ENCODE results near the gene SETD3.

The SETD3 gene

DNA sequence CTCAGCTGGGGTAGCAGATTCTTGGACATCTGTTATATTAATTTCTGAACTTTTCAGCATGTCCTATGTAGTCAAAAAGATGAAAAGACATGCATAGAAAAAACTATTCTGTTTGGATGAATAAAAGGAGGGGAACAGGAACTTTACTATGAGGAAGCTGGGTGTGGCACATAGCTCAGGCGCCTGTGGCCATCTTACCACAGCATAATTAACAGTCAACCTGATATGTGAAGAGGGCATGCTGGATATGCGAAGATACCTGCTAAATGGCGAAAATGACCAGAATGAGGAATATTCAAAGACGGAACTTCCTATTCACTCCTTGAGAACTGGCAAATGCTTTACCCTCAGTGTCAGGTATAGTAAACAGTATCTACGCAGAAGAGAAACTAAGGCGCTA is 18.4 kb downstream of the SETD3 start:
- H3K4me3 ChIP-seq (ENCODE audit: low read length in 2 of 2) = no peak overlapping the region
- no peak overlapping the region for H2BK120ac ChIP-seq (ENCODE audit: low read depth, low read length)
- peaks cover 0 to 2% of the 10 kb centered on the region in 2 donors for H3K4me1 ChIP-seq (ENCODE audit: control insufficient read depth in 2 of 2, insufficient read depth in 1 of 2, low read depth in 1 of 2, low read length in 2 of 2)
- H2AK5ac ChIP-seq (ENCODE audit: low read depth, low read length) = no peak overlapping the region
- DNase-seq (ENCODE audit: low spot score) = no peak
- no peak overlapping the region for H2BK12ac ChIP-seq (ENCODE audit: low read length)
- no CpG with 5 or more reads among the region's 6 CpGs for WGBS, 2 donors (ENCODE audit: extremely low coverage in 2 of 2, insufficient read length in 2 of 2, insufficient replicate concordance in 1 of 2)
- H3K4ac ChIP-seq (ENCODE audit: low read length) = no peak overlapping the region
- H2AFZ ChIP-seq (ENCODE audit: low read length) = no peak overlapping the region
- H3K4me2 ChIP-seq (ENCODE audit: insufficient read depth, low read length, poor library complexity, severe bottlenecking) = no peak overlapping the region
- H2BK15ac ChIP-seq (ENCODE audit: low read length) = no peak overlapping the region
- H3K27ac ChIP-seq (replicated peaks; ENCODE audit: low read length) = no peak overlapping the region
- H3K14ac ChIP-seq (ENCODE audit: low read length) = no peak overlapping the region
- no peak overlapping the region for H3K9ac ChIP-seq (ENCODE audit: low read depth, low read length, poor library complexity)
- no peak overlapping the region for H3K23ac ChIP-seq (ENCODE audit: low read depth, low read length, poor library complexity)
- H3K79me1 ChIP-seq (ENCODE audit: low read depth, low read length) = peaks cover 4% of the 10 kb centered on the region
- H3K18ac ChIP-seq (ENCODE audit: low read length) = no peak overlapping the region
- H4K91ac ChIP-seq (ENCODE audit: low read depth, low read length, poor library complexity) = no peak overlapping the region
- peaks cover 11 to 89% of the 10 kb centered on the region in 2 donors for H3K36me3 ChIP-seq (replicated peaks in 1 of 2; ENCODE audit: control insufficient read depth in 2 of 2, insufficient read depth in 2 of 2, low read length in 2 of 2)
- H3K9me3 ChIP-seq (replicated peaks in 1 of 2; ENCODE audit: control insufficient read depth in 2 of 2, insufficient read depth in 1 of 2, low read depth in 1 of 2, low read length in 2 of 2) = no peaks in the 10 kb centered on the region
- H2BK5ac ChIP-seq (ENCODE audit: low read length) = no peak overlapping the region
- no peak overlapping the region for H4K8ac ChIP-seq (ENCODE audit: low read depth, low read length)
- H3K27me3 ChIP-seq (ENCODE audit: control insufficient read depth in 3 of 3, insufficient read depth in 3 of 3, low read depth in 1 of 3, low read length in 3 of 3) = no peaks in the 10 kb centered on the region

- no peak overlapping the region for H3K18ac ChIP-seq (ENCODE audit: low read length)
Measured at GRCh38 chr14:99461411-99462085, 19.1 kb downstream of the SETD3 start.

GRCh38 chr14:99460793-99461192 is 19.9 kb downstream of the SETD3 start:
- Histone ChIP-seq H2AFZ (ENCODE audit: low read length) (no peak overlapping the region), H3K14ac (ENCODE audit: low read length) (no peak overlapping the region), H3K4me3 (ENCODE audit: low read length in 2 of 2) (no peak overlapping the region), H3K27me3 (ENCODE audit: control insufficient read depth in 3 of 3, insufficient read depth in 3 of 3, low read depth in 1 of 3, low read length in 3 of 3) (no peaks in the 10 kb centered on the region), H3K23ac (ENCODE audit: low read depth, low read length, poor library complexity) (no peak overlapping the region), H3K36me3 (replicated peaks in 1 of 2; ENCODE audit: control insufficient read depth in 2 of 2, insufficient read depth in 2 of 2, low read length in 2 of 2) (peaks cover 15 to 100% of the 10 kb centered on the region in 2 donors), H3K27ac (replicated peaks; ENCODE audit: low read length) (no peak overlapping the region), H3K79me1 (ENCODE audit: low read depth, low read length) (peaks cover 4% of the 10 kb centered on the region), H2BK120ac (ENCODE audit: low read depth, low read length) (no peak overlapping the region), H3K18ac (ENCODE audit: low read length) (no peak overlapping the region), H3K9me3 (replicated peaks in 1 of 2; ENCODE audit: control insufficient read depth in 2 of 2, insufficient read depth in 1 of 2, low read depth in 1 of 2, low read length in 2 of 2) (no peaks in the 10 kb centered on the region), H2BK12ac (ENCODE audit: low read length) (no peak overlapping the region), H4K8ac (ENCODE audit: low read depth, low read length) (no peak overlapping the region), H3K4ac (ENCODE audit: low read length) (no peak overlapping the region), H2AK5ac (ENCODE audit: low read depth, low read length) (no peak overlapping the region), H2BK5ac (ENCODE audit: low read length) (no peak overlapping the region), H3K4me2 (ENCODE audit: insufficient read depth, low read length, poor library complexity, severe bottlenecking) (no peak overlapping the region), H4K91ac (ENCODE audit: low read depth, low read length, poor library complexity) (no peak overlapping the region), H3K9ac (ENCODE audit: low read depth, low read length, poor library complexity) (no peak overlapping the region), H3K4me1 (ENCODE audit: control insufficient read depth in 2 of 2, insufficient read depth in 1 of 2, low read depth in 1 of 2, low read length in 2 of 2) (peaks cover 0 to 2% of the 10 kb centered on the region in 2 donors), H2BK15ac (ENCODE audit: low read length) (no peak overlapping the region)
- no peak for DNase-seq (ENCODE audit: low spot score)
- no CpG with 5 or more reads among the region's 3 CpGs for WGBS, 2 donors (ENCODE audit: extremely low coverage in 2 of 2, insufficient read length in 2 of 2, insufficient replicate concordance in 1 of 2)

More at GRCh38 chr14:99461411-99462085, 19.1 kb downstream of the SETD3 start:
- no peak overlapping the region for H3K27ac ChIP-seq (replicated peaks; ENCODE audit: low read length)
- no peak overlapping the region for H3K4me3 ChIP-seq (ENCODE audit: low read length in 2 of 2)
- H2AFZ ChIP-seq (ENCODE audit: low read length) = no peak overlapping the region
- no peaks in the 10 kb centered on the region for H3K27me3 ChIP-seq (ENCODE audit: control insufficient read depth in 3 of 3, insufficient read depth in 3 of 3, low read depth in 1 of 3, low read length in 3 of 3)
- no peak overlapping the region for H3K4ac ChIP-seq (ENCODE audit: low read length)
- peaks cover 15 to 95% of the 10 kb centered on the region in 2 donors for H3K36me3 ChIP-seq (replicated peaks in 1 of 2; ENCODE audit: control insufficient read depth in 2 of 2, insufficient read depth in 2 of 2, low read length in 2 of 2)
- no CpG with 5 or more reads among the region's 5 CpGs for WGBS, 2 donors (ENCODE audit: extremely low coverage in 2 of 2, insufficient read length in 2 of 2, insufficient replicate concordance in 1 of 2)
- no peaks in the 10 kb centered on the region for H3K9me3 ChIP-seq (replicated peaks in 1 of 2; ENCODE audit: control insufficient read depth in 2 of 2, insufficient read depth in 1 of 2, low read depth in 1 of 2, low read length in 2 of 2)
- peaks cover 0 to 2% of the 10 kb centered on the region in 2 donors for H3K4me1 ChIP-seq (ENCODE audit: control insufficient read depth in 2 of 2, insufficient read depth in 1 of 2, low read depth in 1 of 2, low read length in 2 of 2)
- DNase-seq (ENCODE audit: low spot score) = no peak
- H2AK5ac ChIP-seq (ENCODE audit: low read depth, low read length) = no peak overlapping the region
- H3K9ac ChIP-seq (ENCODE audit: low read depth, low read length, poor library complexity) = no peak overlapping the region
- H2BK120ac ChIP-seq (ENCODE audit: low read depth, low read length) = no peak overlapping the region
- H2BK5ac ChIP-seq (ENCODE audit: low read length) = no peak overlapping the region
- H2BK12ac ChIP-seq (ENCODE audit: low read length) = no peak overlapping the region
- no peak overlapping the region for H3K4me2 ChIP-seq (ENCODE audit: insufficient read depth, low read length, poor library complexity, severe bottlenecking)
- H2BK15ac ChIP-seq (ENCODE audit: low read length) = no peak overlapping the region
- no peak overlapping the region for H4K8ac ChIP-seq (ENCODE audit: low read depth, low read length)
- no peak overlapping the region for H3K23ac ChIP-seq (ENCODE audit: low read depth, low read length, poor library complexity)
- H3K14ac ChIP-seq (ENCODE audit: low read length) = no peak overlapping the region
- no peak overlapping the region for H4K91ac ChIP-seq (ENCODE audit: low read depth, low read length, poor library complexity)
- peaks cover 4% of the 10 kb centered on the region for H3K79me1 ChIP-seq (ENCODE audit: low read depth, low read length)

DNA sequence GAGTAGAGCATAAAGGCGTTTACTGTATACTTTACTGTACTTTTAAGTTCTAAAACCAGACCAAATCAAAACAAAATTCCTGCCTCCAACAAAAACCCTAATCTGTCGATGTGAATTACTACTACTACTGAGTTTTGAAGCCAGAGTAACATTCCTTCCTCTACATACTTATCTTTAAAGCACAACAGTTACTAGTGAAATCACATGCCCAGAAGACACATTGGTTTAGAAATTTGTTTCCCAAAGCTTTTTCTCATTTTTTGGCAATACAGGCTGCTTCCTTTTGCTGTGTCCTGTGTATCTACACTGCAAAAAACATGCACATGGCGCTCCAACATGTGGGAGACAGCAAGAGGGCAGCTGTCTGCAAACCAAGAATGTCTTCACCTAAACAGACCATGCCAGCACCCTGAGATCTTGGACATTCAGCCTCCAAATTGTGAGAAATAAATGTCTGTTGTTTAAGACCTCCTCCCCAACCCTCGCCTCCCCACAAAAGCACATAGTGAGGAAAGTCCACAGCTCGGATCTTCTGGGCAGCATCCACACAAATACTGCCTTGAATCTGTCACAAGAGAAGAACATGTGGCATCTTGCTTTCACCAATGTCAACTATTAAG is 21.1 kb downstream of the SETD3 start:
- no peaks in the 10 kb centered on the region for H3K9me3 ChIP-seq (replicated peaks in 1 of 2; ENCODE audit: control insufficient read depth in 2 of 2, insufficient read depth in 1 of 2, low read depth in 1 of 2, low read length in 2 of 2)
- peaks cover 15 to 100% of the 10 kb centered on the region in 2 donors for H3K36me3 ChIP-seq (replicated peaks in 1 of 2; ENCODE audit: control insufficient read depth in 2 of 2, insufficient read depth in 2 of 2, low read length in 2 of 2)
- no peak overlapping the region for H3K14ac ChIP-seq (ENCODE audit: low read length)
- no peak overlapping the region for H2BK15ac ChIP-seq (ENCODE audit: low read length)
- no peak overlapping the region for H2AFZ ChIP-seq (ENCODE audit: low read length)
- no peak overlapping the region for H2AK5ac ChIP-seq (ENCODE audit: low read depth, low read length)
- H3K9ac ChIP-seq (ENCODE audit: low read depth, low read length, poor library complexity) = no peak overlapping the region
- DNase-seq (ENCODE audit: low spot score) = no peak
- H3K23ac ChIP-seq (ENCODE audit: low read depth, low read length, poor library complexity) = no peak overlapping the region
- H3K4me1 ChIP-seq (ENCODE audit: control insufficient read depth in 2 of 2, insufficient read depth in 1 of 2, low read depth in 1 of 2, low read length in 2 of 2) = peaks cover 0 to 2% of the 10 kb centered on the region in 2 donors
- H3K27me3 ChIP-seq (ENCODE audit: control insufficient read depth in 3 of 3, insufficient read depth in 3 of 3, low read depth in 1 of 3, low read length in 3 of 3) = no peaks in the 10 kb centered on the region
- no peak overlapping the region for H3K4me2 ChIP-seq (ENCODE audit: insufficient read depth, low read length, poor library complexity, severe bottlenecking)
- H4K8ac ChIP-seq (ENCODE audit: low read depth, low read length) = no peak overlapping the region
- H2BK5ac ChIP-seq (ENCODE audit: low read length) = no peak overlapping the region
- WGBS, 2 donors (ENCODE audit: extremely low coverage in 2 of 2, insufficient read length in 2 of 2, insufficient replicate concordance in 1 of 2) = no CpG with 5 or more reads among the region's 5 CpGs
- H2BK12ac ChIP-seq (ENCODE audit: low read length) = no peak overlapping the region
- H3K4ac ChIP-seq (ENCODE audit: low read length) = no peak overlapping the region
- no peaks in the 10 kb centered on the region for H3K79me1 ChIP-seq (ENCODE audit: low read depth, low read length)
- H3K27ac ChIP-seq (replicated peaks; ENCODE audit: low read length) = no peak overlapping the region
- no peak overlapping the region for H4K91ac ChIP-seq (ENCODE audit: low read depth, low read length, poor library complexity)
- no peak overlapping the region for H3K18ac ChIP-seq (ENCODE audit: low read length)
- H3K4me3 ChIP-seq (ENCODE audit: low read length in 2 of 2) = no peak overlapping the region
- no peak overlapping the region for H2BK120ac ChIP-seq (ENCODE audit: low read depth, low read length)
